Stomach smooth muscle (tissue), 2 donors: ENCODE data around the gene IRF4.

Experiments
- H3K27ac ChIP-seq: one replicate; pipeline ENCODE4 v1.7.0; 2013; ENCODE audit warnings: mild to moderate bottlenecking, low read length, inconsistent platforms
- H3K27me3 ChIP-seq, 2 donors: one replicate each; pipeline ENCODE4 v1.7.0; 2013; ENCODE audit warnings: low read length in 2 of 2; ENCODE audit not compliant: insufficient read depth in 2 of 2, control insufficient read depth in 1 of 2
- H3K36me3 ChIP-seq, 2 donors: one replicate each; pipeline ENCODE4 v1.7.0; 2013; ENCODE audit warnings: low read length in 2 of 2; ENCODE audit not compliant: control insufficient read depth in 2 of 2, insufficient read depth in 2 of 2
- H3K4me1 ChIP-seq: one replicate; pipeline ENCODE4 v1.7.0; 2013; ENCODE audit warnings: low read length; ENCODE audit not compliant: control insufficient read depth, insufficient read depth
- H3K4me3 ChIP-seq, 2 donors: one replicate each; pipeline ENCODE4 v1.7.0; 2013; ENCODE audit warnings: low read length in 2 of 2
- H3K9ac ChIP-seq, 2 donors: one replicate each; pipeline ENCODE4 v1.7.0; 2013; ENCODE audit warnings: low read length in 2 of 2, mild to moderate bottlenecking in 1 of 2
- H3K9me3 ChIP-seq, 2 donors: one replicate each; pipeline ENCODE4 v1.7.0; 2013; ENCODE audit warnings: low read length in 2 of 2; ENCODE audit not compliant: control insufficient read depth in 2 of 2
- donor health status: healthy.
- donor health status: Pancreatic carcinoma.

Gene IRF4

GRCh38 chr6:361411-362132 is 30.0 kb upstream of the IRF4 start:
- Histone ChIP-seq H3K27me3 (peaks cover 2 to 4% of the 10 kb centered on the region in 2 donors), H3K9ac (no peak overlapping the region), H3K4me1 (no peaks in the 10 kb centered on the region), H3K9me3 (peaks cover 0 to 14% of the 10 kb centered on the region in 2 donors), H3K27ac (no peak overlapping the region), H3K4me3 (no peak overlapping the region), H3K36me3 (no peaks in the 10 kb centered on the region)

- Histone ChIP-seq H3K36me3 (no peaks in the 10 kb centered on the region), H3K4me1 (peaks cover 4% of the 10 kb centered on the region), H3K4me3 (no peak overlapping the region), H3K27me3 (peaks cover 6 to 7% of the 10 kb centered on the region in 2 donors), H3K27ac (no peak overlapping the region), H3K9ac (no peak overlapping the region), H3K9me3 (peaks cover 0 to 14% of the 10 kb centered on the region in 2 donors)
Measured at GRCh38 chr6:362231-362923, 29.2 kb upstream of the IRF4 start.

GRCh38 chr6:362924-363249 is 28.7 kb upstream of the IRF4 start:
- Histone ChIP-seq H3K9ac (no peak overlapping the region), H3K4me1 (peaks cover 5% of the 10 kb centered on the region), H3K4me3 (no peak overlapping the region), H3K27me3 (peaks cover 7 to 9% of the 10 kb centered on the region in 2 donors), H3K27ac (no peak overlapping the region), H3K36me3 (no peaks in the 10 kb centered on the region), H3K9me3 (peaks cover 0 to 14% of the 10 kb centered on the region in 2 donors)

- peaks cover 10% of the 10 kb centered on the region in 2 donors for H3K27me3 ChIP-seq
- no peak overlapping the region for H3K9ac ChIP-seq
Measured at GRCh38 chr6:363291-363690, 28.3 kb upstream of the IRF4 start.

GRCh38 chr6:363909-364308 is 27.6 kb upstream of the IRF4 start:
- Histone ChIP-seq H3K36me3 (no peaks in the 10 kb centered on the region), H3K9ac (no peak overlapping the region), H3K4me1 (peaks cover 5% of the 10 kb centered on the region), H3K27ac (no peak overlapping the region), H3K4me3 (no peak overlapping the region), H3K9me3 (peaks cover 0 to 14% of the 10 kb centered on the region in 2 donors), H3K27me3 (peaks cover 11 to 13% of the 10 kb centered on the region in 2 donors)

More at GRCh38 chr6:363291-363690, 28.3 kb upstream of the IRF4 start:
- Histone ChIP-seq H3K4me1 (peaks cover 5% of the 10 kb centered on the region), H3K27ac (no peak overlapping the region), H3K4me3 (no peak overlapping the region), H3K9me3 (peaks cover 0 to 14% of the 10 kb centered on the region in 2 donors), H3K36me3 (no peaks in the 10 kb centered on the region)

- Histone ChIP-seq H3K4me1 (peaks cover 5% of the 10 kb centered on the region), H3K4me3 (no peak overlapping the region), H3K27ac (no peak overlapping the region), H3K36me3 (no peaks in the 10 kb centered on the region), H3K9me3 (peaks cover 0 to 14% of the 10 kb centered on the region in 2 donors), H3K27me3 (peaks cover 16 to 17% of the 10 kb centered on the region in 2 donors), H3K9ac (no peak overlapping the region)
Measured at GRCh38 chr6:364609-365540, 26.7 kb upstream of the IRF4 start.

GRCh38 chr6:365835-366234 is 25.7 kb upstream of the IRF4 start:
- H3K4me3 ChIP-seq = no peak overlapping the region
- peaks cover 0 to 14% of the 10 kb centered on the region in 2 donors for H3K9me3 ChIP-seq
- H3K36me3 ChIP-seq = no peaks in the 10 kb centered on the region
- H3K4me1 ChIP-seq = peaks cover 5% of the 10 kb centered on the region
- H3K27me3 ChIP-seq = peaks cover 23 to 26% of the 10 kb centered on the region in 2 donors
- H3K9ac ChIP-seq = no peak overlapping the region
- H3K27ac ChIP-seq = no peak overlapping the region

GRCh38 chr6:366389-367297 is 24.9 kb upstream of the IRF4 start:
- Histone ChIP-seq H3K9me3 (peaks cover 0 to 14% of the 10 kb centered on the region in 2 donors), H3K4me3 (no peak overlapping the region), H3K27me3 (peaks cover 24 to 26% of the 10 kb centered on the region in 2 donors), H3K36me3 (no peaks in the 10 kb centered on the region), H3K9ac (no peak overlapping the region), H3K27ac (no peak overlapping the region), H3K4me1 (peaks cover 5% of the 10 kb centered on the region)

GRCh38 chr6:367298-367794 is 24.2 kb upstream of the IRF4 start:
- Histone ChIP-seq H3K4me1 (peaks cover 5% of the 10 kb centered on the region), H3K4me3 (no peak overlapping the region), H3K27me3 (peaks cover 26 to 30% of the 10 kb centered on the region in 2 donors)

More at GRCh38 chr6:367298-367794, 24.2 kb upstream of the IRF4 start:
- Histone ChIP-seq H3K36me3 (no peaks in the 10 kb centered on the region), H3K9me3 (peaks cover 0 to 12% of the 10 kb centered on the region in 2 donors), H3K27ac (no peak overlapping the region), H3K9ac (no peak overlapping the region)
